ENCODE data around the gene PSKH1. TPM values are rescaled to one million over a fixed set of nuclear protein-coding genes. Genes with fewer than 3 reads are reported as not detected.
"Not testable (repeated sequence)": the region's sequence is repeated elsewhere in the genome, so short reads cannot be mapped to it uniquely, and the experiment has no call there.

PSKH1 gene
- total RNA-seq, 2 experiments from 2014 or later: 22.8 to 25.6 TPM

DNA sequence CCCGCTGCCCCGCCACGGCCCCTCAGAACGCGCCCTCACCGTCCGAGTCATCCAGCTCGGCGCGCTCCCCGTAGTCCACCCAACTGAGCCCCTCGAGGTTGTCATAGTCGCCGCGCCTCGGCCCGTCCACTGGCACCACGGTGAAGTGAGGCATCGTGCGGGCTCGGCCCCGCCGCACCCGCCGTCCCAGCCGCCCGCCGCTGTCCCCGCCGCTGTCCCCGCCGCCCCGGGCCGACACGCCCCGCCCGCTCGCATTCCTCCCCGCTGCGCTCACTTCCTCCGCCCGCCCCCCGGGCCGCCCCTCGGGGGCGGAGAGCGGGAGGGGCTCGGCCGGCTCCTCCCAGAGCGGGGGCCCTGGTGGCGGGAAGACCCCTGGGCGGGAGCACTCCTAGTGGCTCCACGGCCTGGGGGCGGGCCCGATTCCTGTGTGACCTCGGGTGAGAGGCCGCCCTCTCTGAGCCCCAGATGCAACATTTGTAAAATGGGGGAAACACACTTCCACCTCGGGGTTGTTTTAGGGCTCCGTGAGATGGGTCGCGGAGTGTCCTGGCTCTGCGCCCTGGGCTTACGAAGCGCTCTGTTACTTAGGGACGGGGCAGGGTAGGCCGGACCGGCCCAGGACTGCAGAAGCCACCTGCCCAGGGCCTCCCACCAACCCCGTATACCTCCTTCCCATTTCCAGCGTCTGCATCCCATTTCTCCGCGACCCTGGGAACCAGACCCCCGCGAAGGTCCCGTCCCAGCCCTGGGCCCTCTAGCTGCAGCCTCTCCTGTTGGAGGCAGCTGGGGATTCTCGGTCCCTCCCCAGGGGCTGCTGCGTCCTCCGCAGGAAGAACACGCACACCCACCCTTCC, 75.6 kb downstream of the PSKH1 start, which contains the start of gene SLC12A4:
TSS of gene SLC12A4 (minus strand) at position 238 of the 854 bp plus-strand sequence. CDS start at position 154, 84 bp downstream.
- POLR2A ChIA-PET: interaction anchor here (0.6 to 4.0 kb wide), 13 partner anchors 13 to 301 kb away, joined by 3 to 27 read pairs (median 3); partner anchors contain the start of gene PSMB10
- no peaks in the 10 kb centered on the region for H3K9me3 Mint-ChIP-seq
- H3K4me1 Mint-ChIP-seq: peaks cover 22% of the 10 kb centered on the region
- peak; percentile 91 for ATAC-seq (ENCODE audit: low read depth)
- peak; percentile 96 for DNase-seq
- peak within 1 kb of the TSS; percentile 99 for H3K27ac Mint-ChIP-seq
- H3K36me3 Mint-ChIP-seq: peaks cover 1% of the 10 kb centered on the region
- H3K4me3 Mint-ChIP-seq: peak within 1 kb of the TSS; percentile 100
- no peaks in the 10 kb centered on the region for H3K27me3 Mint-ChIP-seq

DNA sequence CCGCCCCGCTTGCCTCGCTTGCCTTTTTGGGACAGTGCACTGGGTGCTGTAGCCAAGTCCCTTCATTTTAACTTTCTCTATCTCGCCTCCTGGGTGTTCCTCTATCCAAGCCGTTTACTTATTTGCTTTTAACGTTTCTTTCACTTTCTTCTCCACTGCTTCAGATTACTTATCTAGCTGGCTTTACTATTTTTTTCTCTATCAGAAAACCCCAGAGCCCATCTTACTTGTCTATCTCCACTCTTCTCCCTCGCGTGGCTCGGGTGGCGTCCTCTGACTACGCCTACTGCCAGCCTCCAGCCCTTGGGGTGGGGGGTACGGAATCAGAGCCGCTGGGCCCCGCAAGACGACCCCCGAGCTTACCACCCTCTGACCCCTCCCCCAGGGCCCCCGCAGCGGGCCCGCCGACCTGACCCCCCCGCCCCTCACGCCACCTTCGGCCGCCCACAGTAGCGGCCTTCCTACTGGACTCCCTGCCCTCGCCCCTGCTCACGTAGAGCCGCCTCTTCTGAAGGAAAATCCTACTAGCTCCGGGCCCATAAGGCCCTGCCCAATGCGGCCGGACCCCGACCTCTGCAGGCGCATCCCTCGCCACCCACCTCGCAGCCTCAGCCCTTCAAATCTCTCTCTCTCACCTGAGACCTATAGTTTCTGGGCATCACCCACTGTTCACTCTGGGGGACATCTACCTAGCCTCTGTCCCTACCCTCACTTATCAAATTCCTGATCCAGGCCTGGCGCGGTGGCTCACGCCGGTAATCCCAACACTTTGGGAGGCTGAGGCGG, 76.4 kb downstream of the PSKH1 start:
- peak overlapping the region; percentile 96 for H3K4me3 Mint-ChIP-seq
- no peak for DNase-seq
- no peaks in the 10 kb centered on the region for H3K9me3 Mint-ChIP-seq
- peaks cover 22% of the 10 kb centered on the region for H3K4me1 Mint-ChIP-seq
- H3K27me3 Mint-ChIP-seq: no peaks in the 10 kb centered on the region
- ATAC-seq (ENCODE audit: low read depth): no peak
- POLR2A ChIA-PET: interaction anchor here (0.6 to 4.0 kb wide), 9 partner anchors 12 to 300 kb away, joined by 3 to 27 read pairs (median 4); partner anchors contain the start of gene PSMB10
- peak overlapping the region; percentile 99 for H3K27ac Mint-ChIP-seq
- no peaks in the 10 kb centered on the region for H3K36me3 Mint-ChIP-seq

DNA sequence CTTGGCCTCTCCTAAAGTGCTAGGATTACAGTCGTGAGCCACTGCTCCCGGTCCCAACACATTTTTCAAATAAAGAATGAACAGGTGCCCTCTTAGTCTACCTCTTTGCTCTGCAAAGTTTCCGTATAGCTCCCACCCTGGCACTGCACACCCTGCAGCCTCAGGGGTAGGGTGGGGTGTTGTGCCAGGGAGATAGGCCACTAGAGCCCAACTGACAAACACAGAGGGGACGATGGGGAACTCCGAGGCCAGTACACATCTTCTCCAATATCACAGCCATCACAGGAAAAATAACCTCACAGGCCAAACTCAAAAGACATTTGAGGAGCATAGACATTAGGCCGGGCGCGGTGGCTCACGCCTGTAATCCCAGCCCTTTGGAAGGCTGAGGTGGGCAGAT, 78.1 kb downstream of the PSKH1 start:
- Mint-ChIP-seq H3K4me3 (no peak overlapping the region), H3K27ac (no peak overlapping the region)
- POLR2A ChIA-PET: interaction anchor here (1.0 to 4.0 kb wide), 3 partner anchors 12 to 35 kb away, joined by 3 to 27 read pairs (median 4); partner anchors contain the start of gene PSMB10

DNA sequence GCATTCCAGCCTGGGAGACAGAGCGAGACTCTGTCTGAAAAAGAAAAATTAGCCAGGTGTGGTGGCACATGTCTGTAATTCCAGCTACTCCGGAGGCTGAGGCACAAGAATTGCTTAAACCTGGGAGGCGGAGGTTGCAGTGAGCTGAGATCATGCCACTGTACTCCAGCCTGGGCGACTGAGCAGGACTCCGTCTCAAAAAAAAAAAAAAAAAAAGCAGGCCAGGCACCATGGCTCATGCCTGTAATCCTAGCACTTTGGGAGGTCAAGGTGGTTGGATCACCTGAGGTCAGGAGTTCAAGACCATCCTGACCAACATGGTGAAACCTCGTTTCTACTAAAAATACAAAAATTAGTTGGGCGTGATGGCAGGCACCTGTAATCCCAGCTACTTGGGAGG, 79.2 kb downstream of the PSKH1 start:
- not testable (repeated sequence) for H3K4me3 Mint-ChIP-seq; H3K9me3 Mint-ChIP-seq; DNase-seq; H3K36me3 Mint-ChIP-seq; H3K27ac Mint-ChIP-seq; H3K27me3 Mint-ChIP-seq; ATAC-seq (ENCODE audit: low read depth)
- POLR2A ChIA-PET: interaction anchor here (1.0 kb wide), 1 partner anchor 11 kb away, joined by 3 read pairs; no protein-coding TSS in a partner anchor
- H3K4me1 Mint-ChIP-seq: peaks cover 11% of the 10 kb centered on the region

More for the DNA sequence above, 78.1 kb downstream of the PSKH1 start:
- Mint-ChIP-seq H3K4me1 (peaks cover 20% of the 10 kb centered on the region), H3K36me3 (no peaks in the 10 kb centered on the region), H3K9me3 (no peaks in the 10 kb centered on the region), H3K27me3 (no peaks in the 10 kb centered on the region)
- ATAC-seq (ENCODE audit: low read depth) (no peak), DNase-seq (no peak)

DNA sequence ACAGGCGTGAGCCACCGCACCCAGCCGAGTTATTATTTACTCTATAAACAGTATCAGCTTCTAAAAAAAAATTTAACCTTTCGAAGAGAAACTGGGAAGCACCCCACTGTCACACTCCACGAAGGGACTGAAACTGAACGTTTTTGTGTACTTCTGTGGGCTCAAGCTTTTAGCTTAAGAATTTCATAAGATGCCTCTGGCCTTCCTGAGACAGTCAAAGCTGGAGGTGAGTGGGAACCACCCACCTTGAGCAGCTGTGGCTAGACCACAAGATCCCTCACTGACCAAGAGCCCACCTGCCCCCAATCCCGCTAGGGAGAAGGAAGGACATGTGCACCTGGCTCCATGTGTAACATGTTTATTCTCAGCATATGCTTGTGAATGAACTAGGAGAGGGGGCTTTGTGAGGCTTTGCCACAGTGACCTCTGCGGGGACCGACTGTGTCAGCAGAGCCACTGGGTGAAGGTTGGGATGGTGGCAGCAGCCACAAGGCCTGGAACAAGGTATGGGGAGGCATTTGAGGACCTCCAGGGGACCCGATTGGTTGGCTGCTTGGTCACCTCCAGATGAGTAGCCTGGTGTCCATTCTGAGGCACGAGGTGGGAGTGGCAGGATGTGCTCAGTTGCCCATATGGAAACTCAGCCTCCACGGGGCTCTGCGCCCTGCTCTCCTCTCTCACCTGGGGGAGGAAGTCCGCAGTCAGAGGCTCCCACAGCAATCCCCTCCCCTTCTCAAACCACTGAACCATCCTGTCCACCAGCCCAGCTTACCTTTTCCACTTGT, 82.5 kb downstream of the PSKH1 start:
- peaks cover 5% of the 10 kb centered on the region for H3K27me3 Mint-ChIP-seq
- ATAC-seq (ENCODE audit: low read depth) (no peak), DNase-seq (no peak)
- no peaks in the 10 kb centered on the region for H3K36me3 Mint-ChIP-seq
- H3K9me3 Mint-ChIP-seq: no peaks in the 10 kb centered on the region
- H3K4me3 Mint-ChIP-seq: no peak overlapping the region
- POLR2A ChIA-PET: interaction anchor here (0.9 kb wide), 1 partner anchor 8 kb away, joined by 3 read pairs; no protein-coding TSS in a partner anchor
- H3K27ac Mint-ChIP-seq: no peak overlapping the region
- H3K4me1 Mint-ChIP-seq: peaks cover 1% of the 10 kb centered on the region

DNA sequence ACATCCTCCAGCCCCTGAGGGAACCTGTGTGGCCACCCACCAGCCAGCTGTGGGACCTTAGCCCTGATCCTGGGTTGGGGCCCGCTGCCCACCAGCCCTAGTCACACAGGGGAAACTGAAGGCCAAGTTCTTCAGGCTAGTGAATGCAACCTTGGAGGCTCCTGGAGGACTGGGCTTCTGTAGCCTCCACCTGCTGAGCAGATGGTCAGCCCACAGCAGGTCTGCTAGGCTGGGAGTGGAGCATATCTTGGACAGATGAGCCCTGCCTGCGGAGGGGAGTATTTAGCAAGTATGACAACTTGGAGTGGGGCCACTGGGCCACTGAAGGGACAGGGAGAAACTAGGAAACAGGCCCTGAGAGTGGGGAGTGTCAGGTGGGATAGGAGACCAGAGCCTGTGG, 83.2 kb downstream of the PSKH1 start:
- Mint-ChIP-seq H3K27ac (no peak overlapping the region), H3K4me1 (peaks cover 1% of the 10 kb centered on the region), H3K36me3 (no peaks in the 10 kb centered on the region), H3K27me3 (peaks cover 5% of the 10 kb centered on the region), H3K4me3 (no peak overlapping the region), H3K9me3 (no peaks in the 10 kb centered on the region)
- no peak for ATAC-seq (ENCODE audit: low read depth)
- no peak for DNase-seq
- POLR2A ChIA-PET: no interaction called here

DNA sequence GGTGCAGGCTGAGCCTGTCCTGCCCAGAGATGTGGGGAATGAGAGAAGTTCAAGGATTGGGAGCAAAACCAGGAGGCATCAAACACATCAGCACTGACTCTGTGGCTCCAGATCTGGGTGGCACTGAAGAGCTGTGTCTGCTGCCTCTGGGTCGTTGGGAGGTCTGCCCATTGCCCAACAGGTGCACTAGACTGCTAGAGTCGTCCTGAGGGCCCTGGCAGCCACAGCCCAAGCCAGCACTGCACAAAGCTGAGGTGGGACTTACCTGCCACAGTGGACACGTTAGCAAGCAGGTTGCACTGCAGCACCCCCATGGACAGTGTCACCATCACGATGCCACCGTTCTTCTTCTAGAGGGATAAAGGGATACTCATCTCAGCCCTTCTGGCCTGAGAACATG, 84.0 kb downstream of the PSKH1 start:
- Mint-ChIP-seq H3K27ac (no peak overlapping the region), H3K36me3 (no peaks in the 10 kb centered on the region), H3K4me3 (no peak overlapping the region), H3K4me1 (peaks cover 1% of the 10 kb centered on the region), H3K27me3 (peaks cover 5% of the 10 kb centered on the region), H3K9me3 (no peaks in the 10 kb centered on the region)
- DNase-seq (no peak), ATAC-seq (ENCODE audit: low read depth) (no peak)
- POLR2A ChIA-PET: no interaction called here

DNA sequence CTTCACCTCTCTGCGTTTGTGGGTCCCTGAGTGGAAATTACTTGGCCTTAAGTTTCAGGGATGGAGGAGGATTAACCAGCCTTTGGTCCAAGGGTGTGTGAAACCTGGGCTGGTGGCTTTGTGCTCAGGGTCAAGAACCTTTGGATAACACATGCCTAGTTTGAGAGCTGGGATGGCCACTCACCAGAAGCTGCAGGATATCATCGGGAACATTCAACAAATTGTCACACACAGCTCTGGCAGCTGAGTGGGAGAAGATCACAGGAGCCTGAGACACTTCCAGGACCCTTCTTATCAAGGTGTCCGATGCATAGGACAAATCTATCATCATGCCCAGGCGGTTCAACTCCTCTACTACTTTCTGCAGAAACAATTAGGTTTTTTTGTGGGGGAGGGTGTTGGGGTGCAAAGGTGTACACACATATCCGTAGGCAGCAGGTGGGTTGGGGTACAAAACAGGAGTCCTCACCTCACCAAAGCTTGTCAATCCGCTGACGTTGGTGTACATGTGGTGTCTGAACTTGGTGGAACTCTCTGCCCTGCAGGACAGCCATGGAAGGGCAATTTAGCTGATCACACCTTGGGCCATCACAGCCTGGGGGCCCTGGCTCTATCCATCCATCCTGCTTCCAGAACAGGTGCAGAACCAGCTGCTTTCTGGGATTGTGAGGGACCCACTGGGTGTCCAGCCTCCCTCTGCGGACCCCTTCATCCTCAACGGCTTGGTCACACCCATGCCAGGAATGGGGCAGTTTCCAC, 84.6 kb downstream of the PSKH1 start:
- Mint-ChIP-seq H3K27me3 (peaks cover 5% of the 10 kb centered on the region), H3K27ac (no peak overlapping the region), H3K36me3 (no peaks in the 10 kb centered on the region), H3K9me3 (no peaks in the 10 kb centered on the region), H3K4me3 (no peak overlapping the region), H3K4me1 (peaks cover 1% of the 10 kb centered on the region)
- no peak for ATAC-seq (ENCODE audit: low read depth)
- POLR2A ChIA-PET: no interaction called here
- no peak for DNase-seq

Other genes with a start within 250 kb of the PSKH1 start
- gene CARMIL2, start 248.1 kb upstream of the PSKH1 start, total RNA-seq: 100 to 1,000 TPM; 199 to 203 TPM
- 10 to 100 TPM; 50.7 to 54.2 TPM for gene ACD, start 233.0 kb upstream of the PSKH1 start, total RNA-seq
- 10 to 100 TPM in 1 of 2 experiments, 1 to 10 TPM in 1; 9.5 to 11.1 TPM for gene PARD6A, start 232.3 kb upstream of the PSKH1 start, total RNA-seq
- 10 to 100 TPM in 1 of 2 experiments, 1 to 10 TPM in 1; 9.6 to 12.1 TPM for gene ENKD1, start 226.5 kb upstream of the PSKH1 start, total RNA-seq
- gene C16orf86, start 226.4 kb upstream of the PSKH1 start, total RNA-seq: 1 to 10 TPM; 5.6 to 5.8 TPM
- gene GFOD2, start 173.9 kb upstream of the PSKH1 start, total RNA-seq: 10 to 100 TPM; 12.5 to 14.2 TPM
- gene RANBP10, start 86.7 kb upstream of the PSKH1 start, total RNA-seq: 10 to 100 TPM; 23.1 to 23.2 TPM
- gene TSNAXIP1, start 86.4 kb upstream of the PSKH1 start, total RNA-seq: under 1 TPM in 1 of 2 experiments, not detected in 1; 0.40 TPM
- gene THAP11, start 50.9 kb upstream of the PSKH1 start, total RNA-seq: 10 to 100 TPM; 48.1 to 50.1 TPM
- 10 to 100 TPM; 88.4 TPM for gene NUTF2, start 46.3 kb upstream of the PSKH1 start, total RNA-seq
- 10 to 100 TPM; 84.0 to 90.7 TPM for gene CENPT, start 45.6 kb upstream of the PSKH1 start, total RNA-seq
- gene EDC4, start 20.2 kb upstream of the PSKH1 start, total RNA-seq: 100 to 1,000 TPM; 119 to 130 TPM
- gene NRN1L, start 8.4 kb upstream of the PSKH1 start, total RNA-seq: 1 to 10 TPM; 2.1 to 3.1 TPM
- 1 to 10 TPM; 4.9 to 7.2 TPM for gene CTRL, start 38.6 kb downstream of the PSKH1 start, total RNA-seq
- gene PSMB10, start 43.6 kb downstream of the PSKH1 start, total RNA-seq: 100 to 1,000 TPM; 220 to 246 TPM
- 10 to 100 TPM; 17.6 to 23.6 TPM for gene LCAT, start 50.9 kb downstream of the PSKH1 start, total RNA-seq
- gene SLC12A4, start 75.4 kb downstream of the PSKH1 start, total RNA-seq: 10 to 100 TPM; 43.9 to 48.7 TPM
- gene DPEP3, start 87.2 kb downstream of the PSKH1 start, total RNA-seq: under 1 TPM; 0.54 to 0.64 TPM
- 10 to 100 TPM; 27.5 to 28.6 TPM for gene DPEP2, start 106.2 kb downstream of the PSKH1 start, total RNA-seq
- not detected for gene DPEP2NB, start 122.7 kb downstream of the PSKH1 start, total RNA-seq
- gene DDX28, start 130.0 kb downstream of the PSKH1 start, total RNA-seq: 10 to 100 TPM; 15.2 to 17.0 TPM
- 10 to 100 TPM; 21.1 to 25.2 TPM for gene DUS2, start 130.0 kb downstream of the PSKH1 start, total RNA-seq
- gene NFATC3, start 192.1 kb downstream of the PSKH1 start, total RNA-seq: 100 to 1,000 TPM; 132 to 139 TPM